HG03432 (cell line): ENCODE data around the gene BCL2L13.

Experiments used
- ATAC-seq: cut with Tn5 transposase; IDR thresholded peaks from one replicate; pipeline ENCODE4 v1.9.1; 2021; ENCODE audit warnings: mild to moderate bottlenecking, moderate library complexity; ENCODE audit not compliant: unreplicated experiment

Gene BCL2L13

DNA sequence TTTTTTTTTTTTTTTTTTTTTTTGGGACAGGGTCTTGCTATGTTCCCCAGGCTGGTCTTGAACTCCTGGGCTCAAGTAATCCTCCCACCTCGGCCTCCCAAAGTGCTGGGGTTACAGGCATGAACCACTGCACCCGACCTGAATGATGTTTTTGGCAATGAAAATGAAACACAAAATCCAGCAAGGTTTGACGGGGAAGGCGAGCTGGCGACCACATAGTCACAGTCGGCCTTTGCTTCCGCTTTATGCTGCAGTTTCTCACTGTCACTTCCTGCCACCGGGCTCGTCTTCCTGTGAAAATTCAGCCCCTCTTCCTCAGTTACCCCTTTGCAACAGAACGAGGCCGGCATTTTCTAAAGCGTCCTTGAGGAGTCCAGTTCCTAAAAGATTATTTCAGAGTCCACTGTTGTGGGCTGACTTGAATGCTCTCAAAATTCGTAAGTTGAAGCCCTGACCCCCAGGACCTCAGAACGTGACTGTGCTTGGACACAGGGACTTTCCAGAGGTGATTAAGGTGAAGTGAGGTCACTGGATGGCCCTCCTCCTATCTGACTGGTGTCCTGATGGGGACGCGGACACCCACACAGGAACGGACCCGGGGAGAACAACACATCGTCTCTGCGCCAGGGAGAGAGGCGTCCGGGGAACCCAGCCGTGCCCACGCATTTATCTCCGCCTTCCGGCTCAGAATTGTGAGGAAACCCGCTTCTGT, 138.6 kb downstream of the BCL2L13 start:
- ATAC-seq: peak; percentile 23

GRCh38 chr22:17777717-17778044, 139.1 kb downstream of the BCL2L13 start:
- ATAC-seq: no peak

- no peak for ATAC-seq
These were observed 139.9 kb downstream of the BCL2L13 start for GRCh38 chr22:17778412-17778976.

- ATAC-seq: peak; percentile 40
These were observed 140.9 kb downstream of the BCL2L13 start for GRCh38 chr22:17779286-17780115.

GRCh38 chr22:17780116-17780740, 141.7 kb downstream of the BCL2L13 start:
- ATAC-seq: no peak
